Lung (tissue), 12 donors: Measurements from ENCODE around the gene RALGDS. TPM values are rescaled to one million over a fixed set of nuclear protein-coding genes. Genes with fewer than 3 reads are reported as not detected.

Experiments
- ATAC-seq: fragments of 200-7000 bp; cut with Tn5 transposase; one replicate; pipeline ENCODE4 v1.9.1; 2020; ENCODE audit warnings: moderate number of reproducible peaks; ENCODE audit not compliant: insufficient read depth, low FRiP score
- DNase-seq, 3 donors: peaks; one replicate each; pipeline ENCODE4 v3.0.0-alpha.2; 2013 to 2017
- H3K27ac ChIP-seq, 2 donors: one replicate each; pipeline ENCODE4 v1.5.1; 2013; ENCODE audit warnings: mild to moderate bottlenecking in 2 of 2, moderate library complexity in 2 of 2, control low read depth in 1 of 2, inconsistent platforms in 1 of 2, low read depth in 1 of 2, low read length in 1 of 2
- H3K27me3 ChIP-seq, 3 donors: one replicate each; pipeline ENCODE4 v1.5.1; 2013; ENCODE audit warnings: low read length in 2 of 3; ENCODE audit not compliant: control insufficient read depth in 3 of 3, insufficient read depth in 3 of 3
- H3K36me3 ChIP-seq, 4 donors: one replicate each; pipeline ENCODE4 v1.5.1; 2013; ENCODE audit warnings: low read length in 4 of 4, mild to moderate bottlenecking in 1 of 4, moderate library complexity in 1 of 4; ENCODE audit not compliant: control insufficient read depth in 4 of 4, insufficient read depth in 4 of 4
- H3K4me1 ChIP-seq, 5 donors: one replicate each; pipeline ENCODE4 v1.5.1; 2013; ENCODE audit warnings: low read length in 5 of 5, mild to moderate bottlenecking in 2 of 5, moderate library complexity in 1 of 5; ENCODE audit not compliant: control insufficient read depth in 5 of 5, insufficient read depth in 5 of 5
- H3K4me3 ChIP-seq: one replicate; pipeline ENCODE4 v1.5.1; 2013; ENCODE audit warnings: mild to moderate bottlenecking, control low read depth, moderate library complexity
- H3K9ac ChIP-seq, 2 donors: one replicate each; pipeline ENCODE4 v1.5.1; 2013; ENCODE audit warnings: low read length in 2 of 2, control low read depth in 1 of 2; ENCODE audit not compliant: insufficient read depth in 1 of 2
- H3K9me3 ChIP-seq, 4 donors: one replicate each; pipeline ENCODE4 v1.5.1; 2013; ENCODE audit warnings: low read length in 3 of 4, mild to moderate bottlenecking in 1 of 4, moderate library complexity in 1 of 4; ENCODE audit not compliant: control insufficient read depth in 4 of 4, insufficient read depth in 3 of 4
- CTCF ChIP-seq: IDR thresholded peaks from 2 replicates; pipeline ENCODE4 v1.5.1; 2012; ENCODE audit warnings: mild to moderate bottlenecking; ENCODE audit errors: control extremely low read depth, extremely low read depth
- WGBS, 2 donors: extraction: QIAGEN DNeasy Blood & Tissue Kit; methylation state at CpG; one replicate each; pipeline ENCODE4 v1.1.7; 2013; 5-methylcytosine and 5-hydroxymethylcytosine counted together
- polyA plus RNA-seq, 2 donors: library from polyadenylated mRNA; stranded (reverse); fragments of 200-250 nt; gene quantifications; one replicate each; pipeline ENCODE4 v1.2.1, GENCODE V29; 2013
- total RNA-seq, 2 donors: library from RNA; depleted of rRNA in 1 of 2; stranded (reverse); fragments of >200 nt in 1 of 2; gene quantifications; one replicate each; pipeline ENCODE4 v1.2.1, GENCODE V29; 2014 to 2021
- donor health status: control.
- donor health status: control.
- donor health status: Bipolar disorder and iron deficiency.
- donor health status: healthy.
- donor health status: DM: yes; HTN: yes; CAD: no.

Gene RALGDS
- total and polyA plus RNA-seq, 4 donors = 49.5 to 145 (median 60.9) TPM

GRCh38 chr9:133130685-133131244 is 9.7 kb upstream of the RALGDS start:
- WGBS, 2 donors = 81 to 83% methylated on average over 10 of the region's 10 CpGs
- H3K9me3 ChIP-seq = no peaks in the 10 kb centered on the region
- H3K27ac ChIP-seq = peak overlapping the region in 1 of 2 donors; percentile 52
- H3K4me3 ChIP-seq = no peak overlapping the region
- no peaks in the 10 kb centered on the region for H3K36me3 ChIP-seq
- H3K4me1 ChIP-seq = peaks cover 10 to 49% (median 22%) of the 10 kb centered on the region in 5 donors
- ATAC-seq (no peak), DNase-seq (no peak)
- no peak overlapping the region for H3K9ac ChIP-seq
- H3K27me3 ChIP-seq = no peaks in the 10 kb centered on the region
- TF ChIP-seq CTCF = no peak

- H3K9ac ChIP-seq = no peak overlapping the region
- H3K9me3 ChIP-seq = no peaks in the 10 kb centered on the region
- H3K27me3 ChIP-seq = no peaks in the 10 kb centered on the region
- peak overlapping the region; percentile 11 to 58 for H3K27ac ChIP-seq
- ATAC-seq (no peak), DNase-seq (no peak)
- TF ChIP-seq CTCF = no peak
- no peaks in the 10 kb centered on the region for H3K36me3 ChIP-seq
- WGBS, 2 donors = 71 to 85% methylated on average over 29 of the region's 29 CpGs
- H3K4me1 ChIP-seq = peaks cover 5 to 36% (median 17%) of the 10 kb centered on the region in 5 donors
- H3K4me3 ChIP-seq = no peak overlapping the region
Observed at GRCh38 chr9:133129001-133129795, 8.2 kb upstream of the RALGDS start.

- DNase-seq = no peak
- Histone ChIP-seq H3K9ac (no peak overlapping the region), H3K9me3 (no peaks in the 10 kb centered on the region), H3K4me1 (peaks cover 4 to 35% (median 11%) of the 10 kb centered on the region in 5 donors), H3K36me3 (no peaks in the 10 kb centered on the region), H3K27ac (peak overlapping the region in 1 of 2 donors; percentile 76), H3K27me3 (no peaks in the 10 kb centered on the region), H3K4me3 (no peak overlapping the region)
- WGBS, 2 donors = 90 to 91% methylated on average over 13 of the region's 13 CpGs
- no peak for ATAC-seq
- no peak for TF ChIP-seq CTCF
Observed at GRCh38 chr9:133128152-133128551, 7.1 kb upstream of the RALGDS start.
